IMR-90 (cell line): Measurements from ENCODE around the gene TGFBI. TPM values are rescaled to one million over a fixed set of nuclear protein-coding genes. Genes with fewer than 3 reads are reported as not detected.

Experiments
- ATAC-seq: fragments of 200-7000 bp; cut with Tn5 transposase; 2 replicates; pipeline ENCODE4 v1.9.1; 2020; ENCODE audit warnings: low read depth, mild to moderate bottlenecking, moderate library complexity
- BruUV-seq: library from RNA; stranded (reverse); fragments of 400-500 nt; replicated peaks from 2 replicates; lab custom pipeline; 2021; lab: Mats Ljungman, UMichigan
- CTCF ChIA-PET: fragments of 300-600 bp; formaldehyde crosslinking; extraction: SDS; loops from one replicate; lab custom pipeline; 2021; ENCODE audit warnings: antibody characterized with exemption; lab: Yijun Ruan, JAX
- POLR2A ChIA-PET: fragments of 300-600 bp; sonication (Branson Sonifier 250); formaldehyde crosslinking; loops from one replicate; lab custom pipeline; 2022; ENCODE audit warnings: antibody characterized with exemption; ENCODE audit not compliant: unreplicated experiment; lab: Charles Lee
- DNase-seq: peaks from one replicate; pipeline ENCODE4 v3.0.0; 2013
- H2AFZ ChIP-seq: replicated peaks from 2 replicates; pipeline ENCODE3; 2013; ENCODE audit warnings: low read length, mild to moderate bottlenecking; ENCODE audit not compliant: poor library complexity
- H2AK5ac ChIP-seq: 2 replicates; pipeline ENCODE4 v1.6.1; 2013; ENCODE audit warnings: low read depth, low read length, inconsistent platforms
- H2AK9ac ChIP-seq: replicated peaks from 2 replicates; pipeline ENCODE3; 2013; ENCODE audit warnings: mild to moderate bottlenecking, low read depth, low read length, moderate library complexity; ENCODE audit not compliant: poor library complexity
- H2BK120ac ChIP-seq: 2 replicates; pipeline ENCODE4 v1.6.1; 2013; ENCODE audit warnings: low read depth, low read length, inconsistent platforms
- H2BK15ac ChIP-seq: 3 replicates; pipeline ENCODE4 v1.6.1; 2013; ENCODE audit warnings: low read depth, low read length, inconsistent platforms
- H2BK20ac ChIP-seq: 2 replicates; pipeline ENCODE4 v1.6.1; 2013; ENCODE audit warnings: low read depth, mild to moderate bottlenecking, inconsistent platforms, low read length, moderate library complexity
- H2BK5ac ChIP-seq: 2 replicates; pipeline ENCODE4 v1.6.1; 2013; ENCODE audit warnings: mild to moderate bottlenecking, low read depth, low read length, inconsistent platforms; ENCODE audit not compliant: poor library complexity, severe bottlenecking
- H3K14ac ChIP-seq: replicated peaks from 2 replicates; pipeline ENCODE4 v1.6.1; 2013; ENCODE audit warnings: low read depth, low read length, inconsistent platforms
- H3K18ac ChIP-seq: 2 replicates; pipeline ENCODE4 v1.6.1; 2013; ENCODE audit warnings: low read depth, low read length, control low read depth
- H3K23ac ChIP-seq: 2 replicates; pipeline ENCODE4 v1.6.1; 2013; ENCODE audit warnings: low read depth, low read length, inconsistent platforms
- H3K27ac ChIP-seq: 2 replicates; pipeline ENCODE4 v1.5.1; 2013; ENCODE audit warnings: mild to moderate bottlenecking, control low read depth, low read length; ENCODE audit not compliant: insufficient read depth
- H3K27me3 ChIP-seq: 2 replicates; pipeline ENCODE4 v1.6.1; 2013; ENCODE audit warnings: low read length; ENCODE audit not compliant: control insufficient read depth, insufficient read depth
- H3K36me3 ChIP-seq: 2 replicates; pipeline ENCODE4 v1.6.1; 2013; ENCODE audit warnings: low read length, mixed read lengths; ENCODE audit not compliant: control insufficient read depth, insufficient read depth
- H3K4ac ChIP-seq: 2 replicates; pipeline ENCODE4 v1.6.1; 2013; ENCODE audit warnings: low read depth, low read length, inconsistent platforms
- H3K4me1 ChIP-seq: 2 replicates; pipeline ENCODE4 v1.6.1; 2013; ENCODE audit warnings: low read length, mixed read lengths; ENCODE audit not compliant: control insufficient read depth, insufficient read depth
- H3K4me2 ChIP-seq: 2 replicates; pipeline ENCODE4 v1.6.1; 2013; ENCODE audit warnings: low read depth, mild to moderate bottlenecking, control low read depth, low read length, moderate library complexity
- H3K4me3 ChIP-seq: 2 replicates; pipeline ENCODE4 v1.5.1; 2013; ENCODE audit warnings: low read depth, mild to moderate bottlenecking, control low read depth, low read length, moderate library complexity; ENCODE audit not compliant: insufficient read depth
- H3K56ac ChIP-seq: 2 replicates; pipeline ENCODE4 v1.6.1; 2013; ENCODE audit warnings: low read length, inconsistent platforms; ENCODE audit not compliant: insufficient read depth; ENCODE audit errors: extremely low read depth
- H3K79me1 ChIP-seq, 2 experiments: 2 replicates each; pipeline ENCODE4 v1.6.1; 2013; ENCODE audit warnings: low read length in 2 of 2, inconsistent platforms in 1 of 2, low read depth in 1 of 2
- H3K9ac ChIP-seq: 2 replicates; pipeline ENCODE4 v1.6.1; 2013; ENCODE audit warnings: low read depth, low read length, control low read depth
- H3K9me1 ChIP-seq: 2 replicates; pipeline ENCODE4 v1.6.1; 2013; ENCODE audit warnings: low read length, inconsistent platforms; ENCODE audit not compliant: insufficient read depth
- H3K9me3 ChIP-seq: 2 replicates; pipeline ENCODE4 v1.6.1; 2013; ENCODE audit warnings: low read length; ENCODE audit not compliant: control insufficient read depth, insufficient read depth
- H4K20me1 ChIP-seq: 2 replicates; pipeline ENCODE4 v1.6.1; 2013; ENCODE audit warnings: low read length, inconsistent platforms; ENCODE audit not compliant: insufficient read depth
- H4K5ac ChIP-seq: 2 replicates; pipeline ENCODE4 v1.6.1; 2013; ENCODE audit warnings: mild to moderate bottlenecking, low read depth, low read length, control low read depth
- H4K8ac ChIP-seq, 2 experiments: 2 replicates each; pipeline ENCODE4 v1.6.1; 2013; ENCODE audit warnings: low read depth in 2 of 2, low read length in 2 of 2, control low read depth in 1 of 2, inconsistent platforms in 1 of 2
- H4K91ac ChIP-seq: 2 replicates; pipeline ENCODE4 v1.6.1; 2013; ENCODE audit warnings: low read depth, low read length, inconsistent platforms; ENCODE audit not compliant: insufficient read depth
- BHLHE40 ChIP-seq: fragments of 150-350 bp; IDR thresholded peaks from 2 replicates; pipeline ENCODE4 v1.6.1; 2016; ENCODE audit warnings: mild to moderate bottlenecking, low read depth, low read length
- CEBPB ChIP-seq: IDR thresholded peaks from 2 replicates; pipeline ENCODE4 v1.6.1; 2012; ENCODE audit warnings: low read depth, low read length, improper control_type of control experiment
- CHD1 ChIP-seq: IDR thresholded peaks from 2 replicates; pipeline ENCODE4 v1.6.1; 2012; ENCODE audit warnings: low read depth, low read length, improper control_type of control experiment
- CTCF ChIP-seq: conservative IDR thresholded peaks from 2 replicates; pipeline ENCODE4 v1.5.1; 2012; ENCODE audit warnings: mild to moderate bottlenecking, low read depth, low read length, improper control_type of control experiment
- ELK1 ChIP-seq: fragments of 150-350 bp; IDR thresholded peaks from 2 replicates; pipeline ENCODE4 v1.6.1; 2016; ENCODE audit warnings: low read depth, mild to moderate bottlenecking, low read length, moderate library complexity, borderline replicate concordance
- MAFK ChIP-seq: IDR thresholded peaks from 2 replicates; pipeline ENCODE4 v1.6.1; 2012; ENCODE audit warnings: low read depth, low read length, improper control_type of control experiment
- MAZ ChIP-seq: IDR thresholded peaks from 2 replicates; pipeline ENCODE4 v1.6.1; 2012; ENCODE audit warnings: low read depth, mild to moderate bottlenecking, low read length, improper control_type of control experiment, moderate library complexity, borderline replicate concordance
- MXI1 ChIP-seq: IDR thresholded peaks from 2 replicates; pipeline ENCODE4 v1.6.1; 2012; ENCODE audit warnings: low read depth, mild to moderate bottlenecking, low read length, moderate library complexity, borderline replicate concordance
- NFE2L2 ChIP-seq: fragments of 150-350 bp; IDR thresholded peaks from 2 replicates; pipeline ENCODE4 v1.6.1; 2016; ENCODE audit warnings: low read depth, mild to moderate bottlenecking, low read length
- POLR2A ChIP-seq: IDR thresholded peaks from 2 replicates; pipeline ENCODE4 v1.6.1; 2012; ENCODE audit warnings: mild to moderate bottlenecking, low read depth, low read length
- RAD21 ChIP-seq: IDR thresholded peaks from 2 replicates; pipeline ENCODE4 v1.6.1; 2012; ENCODE audit warnings: low read length, improper control_type of control experiment
- RFX5 ChIP-seq: IDR thresholded peaks from 2 replicates; pipeline ENCODE4 v1.8.0; 2012; ENCODE audit warnings: low read depth, mild to moderate bottlenecking, low read length, moderate library complexity
- SMC3 ChIP-seq: fragments of 150-350 bp; IDR thresholded peaks from 2 replicates; pipeline ENCODE4 v1.6.1; 2016; ENCODE audit warnings: low read depth, mild to moderate bottlenecking, antibody characterized with exemption, low read length, moderate library complexity
- USF2 ChIP-seq: fragments of 150-350 bp; IDR thresholded peaks from 2 replicates; pipeline ENCODE4 v1.6.1; 2017; ENCODE audit warnings: mild to moderate bottlenecking, antibody characterized with exemption, low read length, low read depth
- WGBS, 2 experiments: methylation state at CpG; one replicate each; pipeline versions ENCODE4 v1.1.5 to v1.1.7; 2013; ENCODE audit warnings: missing lambda C conversion rate in 2 of 2; ENCODE audit not compliant: insufficient read length in 1 of 2; ENCODE audit errors: extremely low coverage in 2 of 2; 5-methylcytosine and 5-hydroxymethylcytosine counted together
- dilution Hi-C: fragments of 300-500 bp; cut with HindIII; formaldehyde crosslinking; loops from one replicate; pipeline ENCODE4 v1.14.3; 2018; ENCODE audit warnings: low sequenced_read_pairs; ENCODE audit not compliant: unreplicated experiment
- in situ Hi-C: fragments of 300-500 bp; cut with MboI; formaldehyde crosslinking; loops from 3 replicates; pipeline ENCODE4 v1.14.3; 2019; ENCODE audit warnings: low sequenced_read_pairs, inconsistent platforms, mixed read lengths
- intact Hi-C: fragments of 100-400 bp; cut with micrococcal nuclease; formaldehyde crosslinking; loops from 2 replicates; pipeline ENCODE4 v1.10.0; 2022
- polyA plus RNA-seq, 3 experiments: library from polyadenylated mRNA; depleted of rRNA; stranded (reverse); fragments of >200 nt; gene quantifications; 2 replicates each; pipeline ENCODE4 v1.2.3, GENCODE V29; 2012; ENCODE audit warnings: low replicate concordance in 1 of 3
- total RNA-seq: library from RNA; depleted of rRNA; stranded (reverse); fragments of >200 nt; gene quantifications from 2 replicates; pipeline ENCODE4 v1.2.3, GENCODE V29; 2012

The TGFBI gene
- total and polyA plus RNA-seq, 2 of the 4 experiments (the other 2 are of a cell fraction) = 618 to 1,551 TPM

GRCh38 chr5:136057401-136058038, 28.7 kb downstream of the TGFBI start:
- Histone ChIP-seq H2BK20ac (peak overlapping the region; percentile 95), H3K18ac (peak overlapping the region; percentile 62), H2BK15ac (peak overlapping the region; percentile 23; the same call in 2 of the 3 replicates), H2AFZ (no peak overlapping the region), H4K8ac (peak overlapping the region; percentile 88 to 92), H4K5ac (peak overlapping the region; percentile 91), H3K9me3 (no peaks in the 10 kb centered on the region), H3K4ac (peak overlapping the region; percentile 98), H2AK9ac (peak overlapping the region; percentile 60), H2BK5ac (peak overlapping the region; percentile 92), H2BK120ac (peak overlapping the region; percentile 92), H3K9me1 (peaks cover 45% of the 10 kb centered on the region), H3K23ac (peak overlapping the region; percentile 83), H3K4me3 (no peak overlapping the region), H3K36me3 (peaks cover 76% of the 10 kb centered on the region), H3K56ac (peak overlapping the region; percentile 76), H3K27me3 (no peaks in the 10 kb centered on the region), H3K4me2 (peak overlapping the region; percentile 4), H4K91ac (peak overlapping the region; percentile 86), H3K79me1 (peaks cover 19 to 43% of the 10 kb centered on the region in 2 experiments; a peak in 3 of 4 replicates), H3K9ac (peak overlapping the region; percentile 65), H3K27ac (peak overlapping the region; percentile 87), H3K14ac (peak overlapping the region; percentile 82), H4K20me1 (peaks cover 14% of the 10 kb centered on the region), H3K4me1 (peaks cover 52% of the 10 kb centered on the region), H2AK5ac (peak overlapping the region; percentile 97)
- dilution Hi-C loops (no loop called here), in situ Hi-C loops (no loop called here), intact Hi-C loops (loop anchor here (1.0 to 2.0 kb wide), 5 partner anchors 23 to 166 kb away; no protein-coding TSS in a partner anchor)
- ChIA-PET POLR2A (interaction anchor here (0.6 to 0.9 kb wide), 3 partner anchors 9 to 62 kb away, joined by 3 to 6 read pairs (median 3); partner anchors contain the start of gene TGFBI), CTCF (interaction anchor here (0.5 to 1.4 kb wide), 14 partner anchors 24 to 166 kb away, joined by 3 to 9 read pairs (median 4); no protein-coding TSS in a partner anchor)
- BruUV-seq = no TSS peak
- ATAC-seq = peak; percentile 2; the same call in 1 of the 2 replicates
- DNase-seq = peak; percentile 84
- no CpG with 5 or more reads among the region's 5 CpGs for WGBS, 2 experiments
- TF ChIP-seq RAD21 = no peak
- TF ChIP-seq USF2 = no peak
- TF ChIP-seq ELK1 = no peak
- TF ChIP-seq CTCF = no peak
- TF ChIP-seq MAFK = no peak
- no peak; the same call in 1 of the 2 replicates for TF ChIP-seq SMC3
- TF ChIP-seq POLR2A = peak; percentile 3; the same call in 1 of the 2 replicates
- TF ChIP-seq RFX5 = no peak
- no peak for TF ChIP-seq BHLHE40
- no peak for TF ChIP-seq CHD1
- TF ChIP-seq MAZ = 0 out of 2 replicates have a peak, but pooled peaks have one; percentile 36
- TF ChIP-seq MXI1 = no peak
- peak; percentile 50 for TF ChIP-seq CEBPB
- no peak for TF ChIP-seq NFE2L2
